IMR-90 (cell line): ENCODE data around the gene PCGF3. TPM values are rescaled to one million over a fixed set of nuclear protein-coding genes. Genes with fewer than 3 reads are reported as not detected.
A peak's percentile ranks its signal among the peaks of the same experiment; 100 is the strongest.

Experiments
- ATAC-seq: fragments of 200-7000 bp; cut with Tn5 transposase; 2 replicates; pipeline ENCODE4 v1.9.1; 2020; ENCODE audit warnings: low read depth, mild to moderate bottlenecking, moderate library complexity
- BruUV-seq: library from RNA; stranded (reverse); fragments of 400-500 nt; replicated peaks from 2 replicates; lab custom pipeline; 2021; lab: Mats Ljungman, UMichigan
- CTCF ChIA-PET: fragments of 300-600 bp; formaldehyde crosslinking; extraction: SDS; loops from one replicate; lab custom pipeline; 2021; ENCODE audit warnings: antibody characterized with exemption; lab: Yijun Ruan, JAX
- POLR2A ChIA-PET: fragments of 300-600 bp; sonication (Branson Sonifier 250); formaldehyde crosslinking; loops from one replicate; lab custom pipeline; 2022; ENCODE audit warnings: antibody characterized with exemption; ENCODE audit not compliant: unreplicated experiment; lab: Charles Lee
- DNase-seq: peaks from one replicate; pipeline ENCODE4 v3.0.0; 2013
- H2AFZ ChIP-seq: replicated peaks from 2 replicates; pipeline ENCODE3; 2013; ENCODE audit warnings: low read length, mild to moderate bottlenecking; ENCODE audit not compliant: poor library complexity
- H2AK5ac ChIP-seq: 2 replicates; pipeline ENCODE4 v1.6.1; 2013; ENCODE audit warnings: low read depth, low read length, inconsistent platforms
- H2AK9ac ChIP-seq: replicated peaks from 2 replicates; pipeline ENCODE3; 2013; ENCODE audit warnings: mild to moderate bottlenecking, low read depth, low read length, moderate library complexity; ENCODE audit not compliant: poor library complexity
- H2BK120ac ChIP-seq: 2 replicates; pipeline ENCODE4 v1.6.1; 2013; ENCODE audit warnings: low read depth, low read length, inconsistent platforms
- H2BK15ac ChIP-seq: 3 replicates; pipeline ENCODE4 v1.6.1; 2013; ENCODE audit warnings: low read depth, low read length, inconsistent platforms
- H2BK20ac ChIP-seq: 2 replicates; pipeline ENCODE4 v1.6.1; 2013; ENCODE audit warnings: low read depth, mild to moderate bottlenecking, inconsistent platforms, low read length, moderate library complexity
- H2BK5ac ChIP-seq: 2 replicates; pipeline ENCODE4 v1.6.1; 2013; ENCODE audit warnings: mild to moderate bottlenecking, low read depth, low read length, inconsistent platforms; ENCODE audit not compliant: poor library complexity, severe bottlenecking
- H3K14ac ChIP-seq: replicated peaks from 2 replicates; pipeline ENCODE4 v1.6.1; 2013; ENCODE audit warnings: low read depth, low read length, inconsistent platforms
- H3K18ac ChIP-seq: 2 replicates; pipeline ENCODE4 v1.6.1; 2013; ENCODE audit warnings: low read depth, low read length, control low read depth
- H3K23ac ChIP-seq: 2 replicates; pipeline ENCODE4 v1.6.1; 2013; ENCODE audit warnings: low read depth, low read length, inconsistent platforms
- H3K27ac ChIP-seq: 2 replicates; pipeline ENCODE4 v1.5.1; 2013; ENCODE audit warnings: mild to moderate bottlenecking, control low read depth, low read length; ENCODE audit not compliant: insufficient read depth
- H3K27me3 ChIP-seq: 2 replicates; pipeline ENCODE4 v1.6.1; 2013; ENCODE audit warnings: low read length; ENCODE audit not compliant: control insufficient read depth, insufficient read depth
- H3K36me3 ChIP-seq: 2 replicates; pipeline ENCODE4 v1.6.1; 2013; ENCODE audit warnings: low read length, mixed read lengths; ENCODE audit not compliant: control insufficient read depth, insufficient read depth
- H3K4ac ChIP-seq: 2 replicates; pipeline ENCODE4 v1.6.1; 2013; ENCODE audit warnings: low read depth, low read length, inconsistent platforms
- H3K4me1 ChIP-seq: 2 replicates; pipeline ENCODE4 v1.6.1; 2013; ENCODE audit warnings: low read length, mixed read lengths; ENCODE audit not compliant: control insufficient read depth, insufficient read depth
- H3K4me2 ChIP-seq: 2 replicates; pipeline ENCODE4 v1.6.1; 2013; ENCODE audit warnings: low read depth, mild to moderate bottlenecking, control low read depth, low read length, moderate library complexity
- H3K4me3 ChIP-seq: 2 replicates; pipeline ENCODE4 v1.5.1; 2013; ENCODE audit warnings: low read depth, mild to moderate bottlenecking, control low read depth, low read length, moderate library complexity; ENCODE audit not compliant: insufficient read depth
- H3K56ac ChIP-seq: 2 replicates; pipeline ENCODE4 v1.6.1; 2013; ENCODE audit warnings: low read length, inconsistent platforms; ENCODE audit not compliant: insufficient read depth; ENCODE audit errors: extremely low read depth
- H3K79me1 ChIP-seq, 2 experiments: 2 replicates each; pipeline ENCODE4 v1.6.1; 2013; ENCODE audit warnings: low read length in 2 of 2, inconsistent platforms in 1 of 2, low read depth in 1 of 2
- H3K9ac ChIP-seq: 2 replicates; pipeline ENCODE4 v1.6.1; 2013; ENCODE audit warnings: low read depth, low read length, control low read depth
- H3K9me1 ChIP-seq: 2 replicates; pipeline ENCODE4 v1.6.1; 2013; ENCODE audit warnings: low read length, inconsistent platforms; ENCODE audit not compliant: insufficient read depth
- H3K9me3 ChIP-seq: 2 replicates; pipeline ENCODE4 v1.6.1; 2013; ENCODE audit warnings: low read length; ENCODE audit not compliant: control insufficient read depth, insufficient read depth
- H4K20me1 ChIP-seq: 2 replicates; pipeline ENCODE4 v1.6.1; 2013; ENCODE audit warnings: low read length, inconsistent platforms; ENCODE audit not compliant: insufficient read depth
- H4K5ac ChIP-seq: 2 replicates; pipeline ENCODE4 v1.6.1; 2013; ENCODE audit warnings: mild to moderate bottlenecking, low read depth, low read length, control low read depth
- H4K8ac ChIP-seq, 2 experiments: 2 replicates each; pipeline ENCODE4 v1.6.1; 2013; ENCODE audit warnings: low read depth in 2 of 2, low read length in 2 of 2, control low read depth in 1 of 2, inconsistent platforms in 1 of 2
- H4K91ac ChIP-seq: 2 replicates; pipeline ENCODE4 v1.6.1; 2013; ENCODE audit warnings: low read depth, low read length, inconsistent platforms; ENCODE audit not compliant: insufficient read depth
- CHD1 ChIP-seq: IDR thresholded peaks from 2 replicates; pipeline ENCODE4 v1.6.1; 2012; ENCODE audit warnings: low read depth, low read length, improper control_type of control experiment
- CTCF ChIP-seq: conservative IDR thresholded peaks from 2 replicates; pipeline ENCODE4 v1.5.1; 2012; ENCODE audit warnings: mild to moderate bottlenecking, low read depth, low read length, improper control_type of control experiment
- MAZ ChIP-seq: IDR thresholded peaks from 2 replicates; pipeline ENCODE4 v1.6.1; 2012; ENCODE audit warnings: low read depth, mild to moderate bottlenecking, low read length, improper control_type of control experiment, moderate library complexity, borderline replicate concordance
- NFE2L2 ChIP-seq: fragments of 150-350 bp; IDR thresholded peaks from 2 replicates; pipeline ENCODE4 v1.6.1; 2016; ENCODE audit warnings: low read depth, mild to moderate bottlenecking, low read length
- POLR2A ChIP-seq: IDR thresholded peaks from 2 replicates; pipeline ENCODE4 v1.6.1; 2012; ENCODE audit warnings: mild to moderate bottlenecking, low read depth, low read length
- RAD21 ChIP-seq: IDR thresholded peaks from 2 replicates; pipeline ENCODE4 v1.6.1; 2012; ENCODE audit warnings: low read length, improper control_type of control experiment
- RCOR1 ChIP-seq: IDR thresholded peaks from 2 replicates; pipeline ENCODE4 v1.6.1; 2012; ENCODE audit warnings: mild to moderate bottlenecking, low read length, improper control_type of control experiment; ENCODE audit not compliant: insufficient replicate concordance
- WGBS, 2 experiments: methylation state at CpG; one replicate each; pipeline versions ENCODE4 v1.1.5 to v1.1.7; 2013; ENCODE audit warnings: missing lambda C conversion rate in 2 of 2; ENCODE audit not compliant: insufficient read length in 1 of 2; ENCODE audit errors: extremely low coverage in 2 of 2; 5-methylcytosine and 5-hydroxymethylcytosine counted together
- dilution Hi-C: fragments of 300-500 bp; cut with HindIII; formaldehyde crosslinking; loops from one replicate; pipeline ENCODE4 v1.14.3; 2018; ENCODE audit warnings: low sequenced_read_pairs; ENCODE audit not compliant: unreplicated experiment
- in situ Hi-C: fragments of 300-500 bp; cut with MboI; formaldehyde crosslinking; loops from 3 replicates; pipeline ENCODE4 v1.14.3; 2019; ENCODE audit warnings: low sequenced_read_pairs, inconsistent platforms, mixed read lengths
- intact Hi-C: fragments of 100-400 bp; cut with micrococcal nuclease; formaldehyde crosslinking; loops from 2 replicates; pipeline ENCODE4 v1.10.0; 2022
- polyA plus RNA-seq, 3 experiments: library from polyadenylated mRNA; depleted of rRNA; stranded (reverse); fragments of >200 nt; gene quantifications; 2 replicates each; pipeline ENCODE4 v1.2.3, GENCODE V29; 2012; ENCODE audit warnings: low replicate concordance in 1 of 3
- total RNA-seq: library from RNA; depleted of rRNA; stranded (reverse); fragments of >200 nt; gene quantifications from 2 replicates; pipeline ENCODE4 v1.2.3, GENCODE V29; 2012

Gene PCGF3
- total and polyA plus RNA-seq, 2 of the 4 experiments (the other 2 are of a cell fraction) = 40.0 to 55.3 TPM

- no peak overlapping the region; the same call in 1 of the 2 replicates for H3K4me2 ChIP-seq
- POLR2A ChIA-PET = no interaction called here
- H2AFZ ChIP-seq = peak overlapping the region; percentile 56
- no peak overlapping the region for H3K18ac ChIP-seq
- H3K9ac ChIP-seq = no peak overlapping the region
- H4K8ac ChIP-seq = no peak overlapping the region
- H3K14ac ChIP-seq = no peak overlapping the region
- no peak overlapping the region for H2BK5ac ChIP-seq
- BruUV-seq = no TSS peak
- H2BK15ac ChIP-seq = no peak overlapping the region
- H2AK5ac ChIP-seq = no peak overlapping the region
- 46% methylated on average over 12 of the region's 17 CpGs; no CpG with 5 or more reads in 1 of the 2 experiments for WGBS, 2 experiments
- ATAC-seq (no peak), DNase-seq (no peak)
- H2BK20ac ChIP-seq = no peak overlapping the region
- H3K79me1 ChIP-seq = no peaks in the 10 kb centered on the region
- no peak overlapping the region for H3K27ac ChIP-seq
- no peaks in the 10 kb centered on the region for H4K20me1 ChIP-seq
- no peak overlapping the region for H3K56ac ChIP-seq
- no peak overlapping the region for H3K4me3 ChIP-seq
- in situ Hi-C loops (no loop called here), dilution Hi-C loops (no loop called here), intact Hi-C loops (no loop called here)
- H3K4ac ChIP-seq = no peak overlapping the region
- peaks cover 73% of the 10 kb centered on the region for H3K27me3 ChIP-seq
- no peak overlapping the region for H3K23ac ChIP-seq
- no peaks in the 10 kb centered on the region for H3K9me3 ChIP-seq
- TF ChIP-seq RAD21 (no peak), CHD1 (no peak), POLR2A (no peak), CTCF (no peak), RCOR1 (no peak), NFE2L2 (no peak), MAZ (no peak)
- no peak overlapping the region for H4K5ac ChIP-seq
- no peaks in the 10 kb centered on the region for H3K36me3 ChIP-seq
- no peaks in the 10 kb centered on the region for H3K4me1 ChIP-seq
- no peak overlapping the region for H2AK9ac ChIP-seq
- H4K91ac ChIP-seq = no peak overlapping the region
- H2BK120ac ChIP-seq = no peak overlapping the region
- CTCF ChIA-PET = no interaction called here
- no peaks in the 10 kb centered on the region for H3K9me1 ChIP-seq
Observed at GRCh38 chr4:792626-793092, 87.0 kb downstream of the PCGF3 start.
